Omental fat pad (tissue), 4 donors: ENCODE data around the gene HOXA4. TPM values are rescaled to one million over a fixed set of nuclear protein-coding genes. Genes with fewer than 3 reads are reported as not detected.

Experiments
- ATAC-seq: fragments of 150-250 bp; one replicate; pipeline ENCODE4 v1.9.1; 2016; ENCODE audit warnings: mild to moderate bottlenecking, moderate library complexity; ENCODE audit not compliant: low FRiP score
- DNase-seq: peaks from one replicate; pipeline ENCODE4 v3.0.0-alpha.2; 2019; ENCODE audit warnings: low spot score
- total RNA-seq, 4 donors: library from RNA; depleted of rRNA; stranded (reverse); fragments of >200 nt; gene quantifications; one replicate each; pipeline ENCODE4 v1.1.0, GENCODE V29; 2016
- TF ChIP-seq, protein P1 (sequence below), 3 donors: fragments of 450-650 bp; IDR thresholded peaks; one replicate each; pipeline ENCODE4 v1.5.1; 2016 to 2017; ENCODE audit warnings: antibody characterized with exemption in 3 of 3, mild to moderate bottlenecking in 3 of 3, moderate library complexity in 2 of 3

HOXA4 gene
- total RNA-seq, 4 donors from 2014 or later = 1.6 to 5.7 (median 3.1) TPM

DNA sequence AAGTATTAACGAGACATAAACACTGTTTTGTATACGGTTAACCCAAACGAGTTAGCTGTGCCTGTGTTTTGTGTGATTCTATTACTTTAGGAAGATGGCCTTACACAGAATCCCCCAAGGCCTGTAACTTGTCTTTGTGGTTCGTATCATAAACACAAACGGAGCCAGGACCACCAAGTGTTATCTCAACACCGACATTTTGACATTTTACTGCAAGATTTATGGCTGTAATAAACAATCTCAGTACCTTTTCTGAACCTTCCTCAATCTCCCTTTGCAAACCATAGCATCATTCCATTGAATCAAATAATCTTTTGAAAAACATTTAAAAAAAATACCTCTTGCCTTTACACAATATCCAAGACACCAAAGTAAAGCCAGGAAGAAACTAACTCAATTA lies 2.4 kb upstream of the HOXA4 start:
- no peak for DNase-seq
- ATAC-seq = no peak
- TF ChIP-seq, protein P1, sequence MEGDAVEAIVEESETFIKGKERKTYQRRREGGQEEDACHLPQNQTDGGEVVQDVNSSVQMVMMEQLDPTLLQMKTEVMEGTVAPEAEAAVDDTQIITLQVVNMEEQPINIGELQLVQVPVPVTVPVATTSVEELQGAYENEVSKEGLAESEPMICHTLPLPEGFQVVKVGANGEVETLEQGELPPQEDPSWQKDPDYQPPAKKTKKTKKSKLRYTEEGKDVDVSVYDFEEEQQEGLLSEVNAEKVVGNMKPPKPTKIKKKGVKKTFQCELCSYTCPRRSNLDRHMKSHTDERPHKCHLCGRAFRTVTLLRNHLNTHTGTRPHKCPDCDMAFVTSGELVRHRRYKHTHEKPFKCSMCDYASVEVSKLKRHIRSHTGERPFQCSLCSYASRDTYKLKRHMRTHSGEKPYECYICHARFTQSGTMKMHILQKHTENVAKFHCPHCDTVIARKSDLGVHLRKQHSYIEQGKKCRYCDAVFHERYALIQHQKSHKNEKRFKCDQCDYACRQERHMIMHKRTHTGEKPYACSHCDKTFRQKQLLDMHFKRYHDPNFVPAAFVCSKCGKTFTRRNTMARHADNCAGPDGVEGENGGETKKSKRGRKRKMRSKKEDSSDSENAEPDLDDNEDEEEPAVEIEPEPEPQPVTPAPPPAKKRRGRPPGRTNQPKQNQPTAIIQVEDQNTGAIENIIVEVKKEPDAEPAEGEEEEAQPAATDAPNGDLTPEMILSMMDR (IDR thresholded peaks at IDR 0.05) = no peak

DNA sequence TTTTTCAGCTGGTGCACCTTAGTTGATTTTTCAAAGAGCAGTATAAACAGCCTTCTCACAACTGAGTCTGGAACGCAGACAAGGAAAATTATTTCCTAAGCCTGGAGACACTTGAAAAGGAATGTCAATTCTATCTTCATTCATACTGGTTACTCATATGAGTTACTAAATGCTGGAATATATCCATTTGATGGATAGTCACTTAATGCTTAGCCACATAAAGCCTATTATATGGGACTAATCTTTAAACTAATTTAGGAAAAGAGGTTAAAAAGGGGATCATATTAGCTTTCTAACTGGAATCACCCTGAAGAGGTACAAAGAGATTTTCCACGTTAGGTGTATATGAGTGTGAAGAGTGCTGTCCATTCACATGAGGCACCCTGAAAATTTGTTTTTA lies 1.7 kb upstream of the HOXA4 start:
- no peak for ATAC-seq
- DNase-seq = no peak
- TF ChIP-seq, protein P1 (IDR thresholded peaks at IDR 0.05) = no peak

DNA sequence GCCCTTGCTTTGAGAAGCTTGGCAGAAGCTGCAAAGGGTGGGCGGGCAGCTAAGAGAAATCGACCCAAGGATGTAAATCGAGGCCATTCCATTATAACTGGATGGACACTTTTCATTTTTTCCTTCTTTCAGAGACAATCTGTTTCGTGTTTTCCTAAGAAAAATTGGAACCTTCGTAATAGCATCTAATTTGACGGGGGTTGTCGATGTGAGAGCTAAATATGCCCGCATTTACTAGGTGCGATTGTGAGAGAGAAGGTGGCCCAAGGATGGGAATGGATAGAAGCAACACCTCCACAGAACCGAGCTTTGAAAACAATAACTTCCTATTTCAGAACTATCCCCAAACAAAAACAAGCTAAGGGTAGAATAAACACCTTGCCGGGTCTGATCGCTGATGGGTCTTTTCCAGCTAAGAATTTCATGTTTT lies 848 bp upstream of the HOXA4 start:
- TF ChIP-seq, protein P1 (IDR thresholded peaks at IDR 0.05) = no peak
- DNase-seq (no peak), ATAC-seq (no peak)

DNA sequence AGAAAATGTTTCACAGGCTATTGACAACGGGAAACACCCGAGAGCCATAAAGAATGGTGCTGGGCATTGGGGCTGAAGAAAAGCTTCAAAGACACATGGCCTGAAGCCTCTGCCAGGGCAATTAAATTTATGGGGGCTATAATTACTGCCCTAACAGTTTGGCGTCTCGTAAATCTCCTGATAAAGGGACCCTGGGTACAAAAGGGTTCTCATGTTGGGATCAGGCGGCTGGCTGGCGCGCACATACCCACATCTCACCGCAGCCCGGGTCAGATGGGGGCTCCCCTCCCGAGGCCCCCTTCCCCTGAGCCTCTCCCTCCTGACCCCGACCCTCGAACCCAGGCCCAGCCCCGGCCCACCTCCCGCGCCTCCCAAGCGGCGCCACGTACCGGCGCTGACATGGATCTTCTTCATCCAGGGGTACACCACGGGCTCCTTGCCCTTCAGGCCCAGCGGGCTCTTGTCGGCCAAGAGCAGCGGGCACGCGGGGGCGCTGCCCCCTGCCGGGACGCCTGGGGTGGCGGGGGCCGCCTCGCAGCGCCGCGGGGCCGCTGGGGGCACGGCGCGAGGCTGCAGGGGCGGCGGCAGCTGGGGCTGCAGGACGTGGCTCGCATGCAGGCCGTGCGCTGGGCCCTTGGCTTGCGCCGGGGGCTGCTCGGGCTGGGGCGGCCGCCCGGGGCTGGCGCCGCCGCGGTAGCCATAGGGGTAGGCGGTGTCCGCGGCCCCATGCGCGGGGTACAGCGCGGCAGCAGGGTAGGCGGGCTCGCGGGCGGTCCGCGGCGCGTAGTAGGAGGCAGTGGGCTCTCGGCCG lies 623 bp downstream of the HOXA4 start:
- DNase-seq (peak; percentile 22), ATAC-seq (peak; percentile 24)
- TF ChIP-seq, protein P1 (IDR thresholded peaks at IDR 0.05) = no peak

DNA sequence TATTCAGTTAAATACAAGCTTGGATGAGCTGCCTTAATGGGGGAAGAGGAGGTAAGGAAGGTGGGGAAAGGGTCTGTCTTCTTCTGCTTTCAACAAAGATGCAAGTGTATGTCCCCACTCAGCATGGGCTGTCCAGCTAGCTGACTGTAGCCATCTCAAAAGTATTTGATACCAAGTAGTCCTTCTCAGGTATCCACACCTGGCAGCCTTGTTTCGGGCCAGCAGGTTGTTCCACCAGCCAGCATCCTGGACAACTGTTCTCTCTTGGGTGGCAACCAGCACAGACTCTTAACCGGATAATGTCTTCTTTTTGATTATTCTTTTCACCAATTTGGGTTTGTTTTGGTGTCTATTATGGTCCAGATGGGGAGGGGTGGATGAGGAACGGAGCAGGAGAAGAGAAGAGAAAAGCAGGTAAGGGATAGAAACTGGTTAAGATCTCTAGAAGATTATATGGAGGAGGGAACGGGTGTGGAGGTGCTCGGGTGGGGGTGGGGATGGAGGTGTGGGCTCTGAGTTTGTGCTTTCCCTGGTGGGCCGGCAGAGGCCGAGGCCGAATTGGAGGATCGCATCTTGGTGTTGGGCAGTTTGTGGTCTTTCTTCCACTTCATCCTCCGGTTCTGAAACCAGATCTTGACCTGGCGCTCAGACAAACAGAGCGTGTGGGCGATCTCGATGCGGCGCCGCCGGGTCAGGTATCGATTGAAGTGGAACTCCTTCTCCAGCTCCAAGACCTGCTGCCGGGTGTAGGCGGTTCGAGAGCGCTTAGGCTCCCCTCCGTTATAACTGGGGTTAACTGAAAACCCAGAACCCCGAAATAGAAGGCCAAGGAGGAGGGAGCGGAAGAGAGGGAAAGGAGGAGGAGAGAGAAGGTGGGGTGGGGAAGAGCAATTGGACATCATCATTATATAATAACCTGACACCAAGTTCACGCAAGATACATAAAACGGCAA lies 1.5 kb downstream of the HOXA4 start:
- TF ChIP-seq, protein P1 (IDR thresholded peaks at IDR 0.05) = no peak
- ATAC-seq = no peak
- DNase-seq = peak; percentile 22

DNA sequence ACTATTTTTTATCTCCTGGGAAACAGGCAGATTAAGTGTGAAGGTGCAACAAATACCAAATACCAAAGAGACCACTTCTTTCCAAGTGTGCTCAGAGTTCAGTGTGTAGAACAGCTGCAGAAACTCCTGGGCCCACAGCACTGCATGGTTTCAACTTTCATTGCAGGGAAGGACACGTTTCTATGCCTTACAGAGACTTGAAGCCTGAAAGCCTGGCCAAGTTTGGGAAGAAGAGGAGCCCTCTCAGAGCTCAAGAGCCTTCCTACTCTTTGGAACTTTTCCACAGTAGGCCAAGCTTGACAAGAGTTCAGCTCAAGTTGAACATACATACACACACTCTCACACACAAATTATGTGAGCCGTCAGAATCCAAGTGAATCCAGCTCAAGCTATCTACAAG lies 2.5 kb downstream of the HOXA4 start:
- TF ChIP-seq, protein P1 (IDR thresholded peaks at IDR 0.05) = no peak
- ATAC-seq = no peak
- no peak for DNase-seq
